Peyer's patch (tissue), 4 donors: ENCODE results near the gene CD38.

Experiments used
- POLR2A ChIP-seq, 2 donors: fragments of 450-650 bp; IDR thresholded peaks; one replicate each; pipeline ENCODE4 v1.5.1; 2017; ENCODE audit warnings: antibody characterized with exemption in 2 of 2, mild to moderate bottlenecking in 2 of 2, moderate library complexity in 2 of 2
- TF ChIP-seq, protein P1 (sequence below), 6 experiments: fragments of 450-650 bp in 4 of 6; fragments of 200-600 bp in 2 of 6; sonication (generic) in 1 of 6; IDR thresholded peaks; one replicate each; pipeline ENCODE4 v1.5.1; 2017 to 2019; ENCODE audit warnings: antibody characterized with exemption in 6 of 6, mild to moderate bottlenecking in 3 of 6, moderate library complexity in 1 of 6

DNA sequence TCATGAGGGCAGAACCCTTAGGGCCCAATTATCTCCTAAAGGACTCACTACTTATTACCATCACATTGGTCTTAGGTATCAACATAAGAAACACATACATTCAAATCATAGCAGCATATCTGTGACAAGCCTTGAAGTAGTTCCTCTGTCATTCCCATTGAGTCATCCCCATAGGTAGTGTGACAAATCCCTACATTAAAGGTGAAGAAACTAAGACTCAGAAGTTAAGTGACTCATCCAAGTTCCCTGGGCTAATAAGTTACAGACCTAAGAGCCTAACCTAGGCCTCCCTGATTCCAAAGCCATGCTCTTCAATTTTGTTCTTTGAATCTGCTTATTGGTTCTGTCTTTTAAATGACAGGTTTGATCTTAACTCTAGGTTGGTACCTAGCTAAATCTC, 58.2 kb downstream of the CD38 start:
- TF ChIP-seq, protein P1, sequence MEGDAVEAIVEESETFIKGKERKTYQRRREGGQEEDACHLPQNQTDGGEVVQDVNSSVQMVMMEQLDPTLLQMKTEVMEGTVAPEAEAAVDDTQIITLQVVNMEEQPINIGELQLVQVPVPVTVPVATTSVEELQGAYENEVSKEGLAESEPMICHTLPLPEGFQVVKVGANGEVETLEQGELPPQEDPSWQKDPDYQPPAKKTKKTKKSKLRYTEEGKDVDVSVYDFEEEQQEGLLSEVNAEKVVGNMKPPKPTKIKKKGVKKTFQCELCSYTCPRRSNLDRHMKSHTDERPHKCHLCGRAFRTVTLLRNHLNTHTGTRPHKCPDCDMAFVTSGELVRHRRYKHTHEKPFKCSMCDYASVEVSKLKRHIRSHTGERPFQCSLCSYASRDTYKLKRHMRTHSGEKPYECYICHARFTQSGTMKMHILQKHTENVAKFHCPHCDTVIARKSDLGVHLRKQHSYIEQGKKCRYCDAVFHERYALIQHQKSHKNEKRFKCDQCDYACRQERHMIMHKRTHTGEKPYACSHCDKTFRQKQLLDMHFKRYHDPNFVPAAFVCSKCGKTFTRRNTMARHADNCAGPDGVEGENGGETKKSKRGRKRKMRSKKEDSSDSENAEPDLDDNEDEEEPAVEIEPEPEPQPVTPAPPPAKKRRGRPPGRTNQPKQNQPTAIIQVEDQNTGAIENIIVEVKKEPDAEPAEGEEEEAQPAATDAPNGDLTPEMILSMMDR (IDR thresholded peaks at IDR 0.05): no peak
- TF ChIP-seq POLR2A (IDR thresholded peaks at IDR 0.05): no peak
